ENCODE data around the gene ASCC1. TPM values are rescaled to one million over a fixed set of nuclear protein-coding genes. Genes with fewer than 3 reads are reported as not detected.
"Not testable (repeated sequence)": the region's sequence is repeated elsewhere in the genome, so short reads cannot be mapped to it uniquely, and the experiment has no call there.

ASCC1 gene
- total and polyA plus RNA-seq, 9 donors: 21.6 to 53.9 (median 31.1) TPM

DNA sequence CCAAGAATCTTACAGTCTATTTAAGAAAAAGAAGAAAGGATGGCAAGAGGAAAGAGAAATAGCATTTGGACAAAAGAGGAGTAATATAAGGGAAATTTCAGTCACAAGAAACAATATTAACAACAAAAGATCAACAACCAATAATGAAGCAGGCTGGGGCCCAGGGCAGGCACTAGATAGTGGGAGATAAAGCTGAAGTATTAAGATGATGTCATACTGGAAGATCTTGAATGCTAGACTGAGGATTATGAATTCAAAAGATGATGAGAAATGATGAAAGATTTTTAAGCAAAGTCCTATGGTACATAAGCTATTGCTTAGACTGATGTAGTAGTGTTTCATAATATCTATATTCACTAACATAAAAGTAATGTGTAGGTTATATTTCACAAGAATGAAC lies 75.9 kb downstream of the ASCC1 start:
- Histone ChIP-seq H3K4me3 (no peak overlapping the region), H3K4me1 (ENCODE audit: insufficient read depth) (no peaks in the 10 kb centered on the region), H3K9me3 (no peaks in the 10 kb centered on the region), H3K27ac (no peak overlapping the region), H3K27me3 (no peaks in the 10 kb centered on the region), H3K36me3 (no peaks in the 10 kb centered on the region)
- TF ChIP-seq POLR2A (IDR thresholded peaks at IDR 0.05) (no peak), EP300 (IDR thresholded peaks at IDR 0.05) (no peak)
- TF ChIP-seq, protein P1, sequence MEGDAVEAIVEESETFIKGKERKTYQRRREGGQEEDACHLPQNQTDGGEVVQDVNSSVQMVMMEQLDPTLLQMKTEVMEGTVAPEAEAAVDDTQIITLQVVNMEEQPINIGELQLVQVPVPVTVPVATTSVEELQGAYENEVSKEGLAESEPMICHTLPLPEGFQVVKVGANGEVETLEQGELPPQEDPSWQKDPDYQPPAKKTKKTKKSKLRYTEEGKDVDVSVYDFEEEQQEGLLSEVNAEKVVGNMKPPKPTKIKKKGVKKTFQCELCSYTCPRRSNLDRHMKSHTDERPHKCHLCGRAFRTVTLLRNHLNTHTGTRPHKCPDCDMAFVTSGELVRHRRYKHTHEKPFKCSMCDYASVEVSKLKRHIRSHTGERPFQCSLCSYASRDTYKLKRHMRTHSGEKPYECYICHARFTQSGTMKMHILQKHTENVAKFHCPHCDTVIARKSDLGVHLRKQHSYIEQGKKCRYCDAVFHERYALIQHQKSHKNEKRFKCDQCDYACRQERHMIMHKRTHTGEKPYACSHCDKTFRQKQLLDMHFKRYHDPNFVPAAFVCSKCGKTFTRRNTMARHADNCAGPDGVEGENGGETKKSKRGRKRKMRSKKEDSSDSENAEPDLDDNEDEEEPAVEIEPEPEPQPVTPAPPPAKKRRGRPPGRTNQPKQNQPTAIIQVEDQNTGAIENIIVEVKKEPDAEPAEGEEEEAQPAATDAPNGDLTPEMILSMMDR (IDR thresholded peaks at IDR 0.05): no peak
- intact Hi-C loops (cut with DNase I): no loop called here
- DNase-seq: no peak

DNA sequence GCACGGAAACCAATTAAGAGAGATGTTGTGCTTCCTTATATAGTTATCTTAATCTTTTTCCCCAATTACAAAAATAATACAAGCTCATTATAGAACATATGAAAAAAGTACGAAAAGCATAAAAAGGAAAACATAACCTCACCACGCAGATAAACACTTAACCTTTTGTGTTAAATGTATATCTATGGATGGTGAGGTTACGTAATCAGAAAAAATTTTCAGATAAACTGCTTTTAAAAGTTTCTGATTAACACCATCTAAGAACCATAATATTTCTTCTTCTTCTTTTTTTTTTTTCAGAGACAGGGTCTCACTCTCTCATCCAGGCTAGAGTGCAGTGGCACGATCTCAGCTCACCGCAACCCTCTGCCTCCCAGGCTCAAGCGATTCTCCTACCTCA lies 78.5 kb downstream of the ASCC1 start:
- Histone ChIP-seq H3K9me3 (no peaks in the 10 kb centered on the region), H3K4me3 (no peak overlapping the region), H3K27me3 (no peaks in the 10 kb centered on the region), H3K4me1 (ENCODE audit: insufficient read depth) (no peaks in the 10 kb centered on the region), H3K27ac (no peak overlapping the region), H3K36me3 (no peaks in the 10 kb centered on the region)
- intact Hi-C loops (cut with DNase I): loop anchor here in 1 of 4 donors (10.0 kb wide), 1 partner anchor 197 kb away; no protein-coding TSS in a partner anchor
- TF ChIP-seq EP300 (IDR thresholded peaks at IDR 0.05) (no peak), POLR2A (IDR thresholded peaks at IDR 0.05) (no peak)
- TF ChIP-seq, protein P1 (IDR thresholded peaks at IDR 0.05): no peak
- DNase-seq: no peak
- WGBS, 3 donors: 93 to 97% (median 96%) methylated on average over 7 of the region's 7 CpGs

DNA sequence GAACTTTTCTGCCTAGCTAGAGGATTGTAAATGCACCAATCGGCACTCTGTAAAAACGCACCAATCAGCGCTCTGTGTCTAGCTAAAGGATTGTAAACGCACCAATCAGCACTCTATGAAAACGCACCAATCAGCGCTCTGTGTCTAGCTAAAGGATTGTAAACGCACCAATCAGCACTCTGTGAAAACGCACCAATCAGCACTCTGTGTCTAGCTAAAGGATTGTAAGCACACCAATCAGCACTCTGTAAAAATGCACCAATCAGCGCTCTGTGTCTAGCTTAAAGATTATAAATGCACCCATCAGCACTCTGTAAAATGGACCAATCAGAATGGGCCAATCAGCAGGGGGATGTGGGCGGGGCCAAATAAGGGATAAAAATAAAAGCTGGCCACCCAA lies 79.9 kb downstream of the ASCC1 start:
- not testable (repeated sequence) for H3K9me3 ChIP-seq; H3K4me1 ChIP-seq (ENCODE audit: insufficient read depth); H3K4me3 ChIP-seq; DNase-seq; H3K36me3 ChIP-seq; H3K27me3 ChIP-seq; H3K27ac ChIP-seq
- WGBS, 3 donors: 94 to 97% (median 97%) methylated on average over 10 of the region's 10 CpGs
- intact Hi-C loops (cut with DNase I): loop anchor here in 1 of 4 donors (10.0 kb wide), 1 partner anchor 199 kb away; no protein-coding TSS in a partner anchor

DNA sequence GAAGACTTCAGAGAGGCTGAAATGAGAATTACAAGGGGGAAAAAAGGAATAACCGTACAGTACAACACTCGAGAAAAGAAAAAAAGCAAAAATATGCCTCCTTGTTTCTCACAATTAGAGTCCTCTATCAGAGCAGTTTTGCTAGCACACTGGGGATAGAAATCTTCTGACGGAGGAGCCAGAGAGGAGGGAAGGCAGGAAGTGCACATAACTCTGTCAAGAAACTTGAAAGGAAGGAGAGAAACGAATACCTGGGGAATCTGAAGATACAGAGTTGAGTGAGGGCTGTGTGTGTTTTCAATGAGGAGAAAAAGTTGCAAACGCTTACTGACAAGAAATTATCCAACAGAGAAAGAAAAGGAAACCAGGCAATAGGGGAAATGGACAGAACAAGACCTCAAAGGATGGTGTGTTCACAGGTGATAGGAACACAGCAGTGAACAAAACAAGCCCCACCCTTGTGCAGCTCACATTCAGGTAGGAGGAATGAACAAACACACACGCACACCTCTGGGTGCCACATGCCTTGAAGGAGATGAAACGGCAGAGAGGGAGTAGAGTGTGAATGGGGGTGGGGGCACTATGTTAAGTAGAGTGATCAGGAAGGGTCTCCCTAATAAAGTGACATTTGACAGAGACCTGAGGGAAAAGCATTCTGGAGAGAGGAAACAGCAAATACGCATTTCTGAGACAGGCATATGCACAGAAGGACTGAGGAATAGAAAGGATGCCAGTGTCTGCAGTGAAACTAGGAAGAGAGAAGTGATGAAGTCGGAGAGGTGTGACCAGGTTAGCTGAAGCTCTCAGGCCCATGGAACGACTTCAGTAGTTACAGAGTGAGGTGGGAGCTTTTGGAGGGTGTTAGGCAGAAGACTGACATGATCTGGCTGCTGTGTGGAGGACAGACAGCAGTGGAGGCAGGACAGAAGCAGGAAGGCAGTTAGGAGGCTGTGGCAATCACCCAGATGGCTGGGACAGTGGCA lies 81.0 kb downstream of the ASCC1 start:
- no peak overlapping the region for H3K27ac ChIP-seq
- no peak overlapping the region for H3K4me3 ChIP-seq
- TF ChIP-seq POLR2A (IDR thresholded peaks at IDR 0.05) (no peak), EP300 (IDR thresholded peaks at IDR 0.05) (no peak)
- TF ChIP-seq, protein P1 (IDR thresholded peaks at IDR 0.05): no peak
- no peaks in the 10 kb centered on the region for H3K27me3 ChIP-seq
- DNase-seq: no peak
- no peaks in the 10 kb centered on the region for H3K36me3 ChIP-seq
- intact Hi-C loops (cut with DNase I): loop anchor here in 1 of 4 donors (10.0 kb wide), 1 partner anchor 200 kb away; no protein-coding TSS in a partner anchor
- WGBS, 3 donors: 82 to 88% (median 83%) methylated on average over 10 of the region's 10 CpGs
- H3K9me3 ChIP-seq: no peaks in the 10 kb centered on the region
- H3K4me1 ChIP-seq (ENCODE audit: insufficient read depth): no peaks in the 10 kb centered on the region

GRCh38 chr10:72133517-72133916 lies 82.6 kb downstream of the ASCC1 start:
- H3K36me3 ChIP-seq: no peaks in the 10 kb centered on the region
- intact Hi-C loops (cut with DNase I): loop anchor here in 1 of 4 donors (10.0 kb wide), 1 partner anchor 201 kb away; no protein-coding TSS in a partner anchor
- no peaks in the 10 kb centered on the region for H3K9me3 ChIP-seq
- no peak overlapping the region for H3K4me3 ChIP-seq
- no peaks in the 10 kb centered on the region for H3K27me3 ChIP-seq
- no peak for DNase-seq
- H3K4me1 ChIP-seq (ENCODE audit: insufficient read depth): no peaks in the 10 kb centered on the region
- H3K27ac ChIP-seq: no peak overlapping the region
- TF ChIP-seq POLR2A (IDR thresholded peaks at IDR 0.05): no peak
